Tibial nerve (tissue), 4 donors: ENCODE data around the gene LGI4.
"Not testable (repeated sequence)": the region's sequence is repeated elsewhere in the genome, so short reads cannot be mapped to it uniquely, and the experiment has no call there.

Experiments used
- EP300 ChIP-seq, 2 donors: sonication (generic); formaldehyde crosslinking; IDR thresholded peaks; one replicate each; pipeline ENCODE4 v1.6.1; 2017; ENCODE audit warnings: antibody characterized with exemption in 2 of 2, mild to moderate bottlenecking in 1 of 2
- TF ChIP-seq, protein P1 (sequence below), 5 experiments: fragments of 200-600 bp in 3 of 5; fragments of 450-650 bp in 2 of 5; sonication (generic) in 3 of 5; IDR thresholded peaks; one replicate each; pipeline ENCODE4 v1.5.1; 2016 to 2019; ENCODE audit warnings: antibody characterized with exemption in 5 of 5, mild to moderate bottlenecking in 3 of 5, moderate library complexity in 2 of 5

DNA sequence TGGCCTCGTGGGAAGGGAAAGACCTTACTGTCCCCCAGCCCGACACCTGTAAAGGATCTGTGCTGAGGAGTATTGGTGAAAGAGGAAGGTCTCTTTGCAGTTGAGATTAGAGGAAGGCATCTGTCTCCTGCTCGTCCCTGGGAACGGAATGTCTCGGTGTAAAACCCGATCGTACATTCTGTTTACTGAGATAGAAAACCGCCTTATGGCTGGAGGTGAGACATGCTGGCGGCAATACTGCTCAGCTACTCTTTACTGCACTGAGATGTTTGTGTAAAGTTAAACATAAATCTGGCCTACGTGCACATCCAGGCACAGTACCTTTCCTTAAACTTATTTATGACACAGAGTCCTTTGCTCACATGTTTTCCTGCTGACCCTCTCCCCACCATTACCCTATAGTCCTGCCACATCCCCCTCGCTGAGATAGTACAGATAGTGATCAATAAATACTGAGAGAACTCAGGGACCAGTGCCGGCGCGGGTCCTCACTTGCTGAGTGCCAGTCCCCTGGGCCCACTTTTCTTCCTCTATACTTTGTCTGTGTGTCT is 5.1 kb downstream of the LGI4 start:
- TF ChIP-seq, protein P1, sequence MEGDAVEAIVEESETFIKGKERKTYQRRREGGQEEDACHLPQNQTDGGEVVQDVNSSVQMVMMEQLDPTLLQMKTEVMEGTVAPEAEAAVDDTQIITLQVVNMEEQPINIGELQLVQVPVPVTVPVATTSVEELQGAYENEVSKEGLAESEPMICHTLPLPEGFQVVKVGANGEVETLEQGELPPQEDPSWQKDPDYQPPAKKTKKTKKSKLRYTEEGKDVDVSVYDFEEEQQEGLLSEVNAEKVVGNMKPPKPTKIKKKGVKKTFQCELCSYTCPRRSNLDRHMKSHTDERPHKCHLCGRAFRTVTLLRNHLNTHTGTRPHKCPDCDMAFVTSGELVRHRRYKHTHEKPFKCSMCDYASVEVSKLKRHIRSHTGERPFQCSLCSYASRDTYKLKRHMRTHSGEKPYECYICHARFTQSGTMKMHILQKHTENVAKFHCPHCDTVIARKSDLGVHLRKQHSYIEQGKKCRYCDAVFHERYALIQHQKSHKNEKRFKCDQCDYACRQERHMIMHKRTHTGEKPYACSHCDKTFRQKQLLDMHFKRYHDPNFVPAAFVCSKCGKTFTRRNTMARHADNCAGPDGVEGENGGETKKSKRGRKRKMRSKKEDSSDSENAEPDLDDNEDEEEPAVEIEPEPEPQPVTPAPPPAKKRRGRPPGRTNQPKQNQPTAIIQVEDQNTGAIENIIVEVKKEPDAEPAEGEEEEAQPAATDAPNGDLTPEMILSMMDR (IDR thresholded peaks at IDR 0.05), result not testable (repeated sequence)
- TF ChIP-seq EP300 (IDR thresholded peaks at IDR 0.05), result not testable (repeated sequence)
